Progenitor cell of endocrine pancreas (in vitro differentiated cells): ENCODE data around the gene NT5C3A. TPM values are rescaled to one million over a fixed set of nuclear protein-coding genes. Genes with fewer than 3 reads are reported as not detected.
A peak's percentile ranks its signal among the peaks of the same experiment; 100 is the strongest.

ENCODE experiments used
- DNase-seq: peaks from one replicate; pipeline ENCODE4 v3.0.0; 2021; ENCODE audit warnings: low spot score; ENCODE audit not compliant: unreplicated experiment
- H3K27ac Mint-ChIP-seq: 2 replicates; pipeline ENCODE4 v1.8.0; 2021; ENCODE audit warnings: mild to moderate bottlenecking, moderate library complexity, mixed read lengths
- H3K27me3 Mint-ChIP-seq: 2 replicates; pipeline ENCODE4 v1.8.0; 2021; ENCODE audit warnings: mixed read lengths
- H3K36me3 Mint-ChIP-seq: 2 replicates; pipeline ENCODE4 v1.8.0; 2022; ENCODE audit warnings: mixed read lengths; ENCODE audit not compliant: insufficient read depth
- H3K4me1 Mint-ChIP-seq: 2 replicates; pipeline ENCODE4 v1.8.0; 2021; ENCODE audit warnings: low read depth, mixed read lengths
- H3K4me3 Mint-ChIP-seq: 2 replicates; pipeline ENCODE4 v1.8.0; 2021; ENCODE audit warnings: low read depth, mild to moderate bottlenecking, moderate library complexity, mixed read lengths
- H3K9me3 Mint-ChIP-seq: 2 replicates; pipeline ENCODE4 v1.8.0; 2021; ENCODE audit warnings: low read depth, mixed read lengths
- CTCF ChIP-seq: fragments of 200-600 bp; sonication (generic); IDR thresholded peaks from one replicate; pipeline ENCODE4 v1.5.0; 2021; ENCODE audit warnings: antibody characterized with exemption, mild to moderate bottlenecking; ENCODE audit not compliant: unreplicated experiment
- total RNA-seq: library from RNA; stranded (reverse); gene quantifications from 2 replicates; pipeline ENCODE4 v1.2.1, GENCODE V29; 2021

Gene NT5C3A
- total RNA-seq, 1 donor from 2014 or later = 35.0 TPM

- peaks cover 7% of the 10 kb centered on the region for H3K36me3 Mint-ChIP-seq
- DNase-seq = no peak
- no peak overlapping the region for H3K27ac Mint-ChIP-seq
- peaks cover 20% of the 10 kb centered on the region for H3K4me1 Mint-ChIP-seq
- H3K27me3 Mint-ChIP-seq = no peaks in the 10 kb centered on the region
- TF ChIP-seq CTCF = no peak
- H3K9me3 Mint-ChIP-seq = no peaks in the 10 kb centered on the region
- H3K4me3 Mint-ChIP-seq = no peak overlapping the region
Measured at GRCh38 chr7:33055158-33055557, 7.4 kb downstream of the NT5C3A start.

- TF ChIP-seq CTCF = no peak
- Mint-ChIP-seq H3K36me3 (peaks cover 4% of the 10 kb centered on the region), H3K4me3 (no peak overlapping the region), H3K4me1 (peaks cover 17% of the 10 kb centered on the region), H3K27ac (no peak overlapping the region), H3K9me3 (no peaks in the 10 kb centered on the region), H3K27me3 (no peaks in the 10 kb centered on the region)
- DNase-seq = no peak
Measured at GRCh38 chr7:33054261-33054964, 8.2 kb downstream of the NT5C3A start.

- Mint-ChIP-seq H3K9me3 (no peaks in the 10 kb centered on the region), H3K27ac (no peak overlapping the region), H3K27me3 (no peaks in the 10 kb centered on the region), H3K4me1 (peaks cover 17% of the 10 kb centered on the region), H3K4me3 (no peak overlapping the region), H3K36me3 (peaks cover 2% of the 10 kb centered on the region)
- DNase-seq = no peak
- no peak for TF ChIP-seq CTCF
Measured at GRCh38 chr7:33053721-33054120, 8.9 kb downstream of the NT5C3A start.

GRCh38 chr7:33050535-33051318 is 11.8 kb downstream of the NT5C3A start:
- Mint-ChIP-seq H3K4me1 (peaks cover 15% of the 10 kb centered on the region), H3K27me3 (no peaks in the 10 kb centered on the region), H3K4me3 (no peak overlapping the region), H3K27ac (peak overlapping the region; percentile 70), H3K9me3 (no peaks in the 10 kb centered on the region), H3K36me3 (no peaks in the 10 kb centered on the region)
- peak; percentile 77 for TF ChIP-seq CTCF
- DNase-seq = no peak

GRCh38 chr7:33048704-33049103 is 13.9 kb downstream of the NT5C3A start:
- DNase-seq = no peak
- no peak for TF ChIP-seq CTCF
- Mint-ChIP-seq H3K4me1 (peaks cover 30% of the 10 kb centered on the region), H3K27me3 (no peaks in the 10 kb centered on the region), H3K9me3 (no peaks in the 10 kb centered on the region), H3K36me3 (no peaks in the 10 kb centered on the region), H3K4me3 (no peak overlapping the region), H3K27ac (no peak overlapping the region)
